ENCODE results near the gene PICALM.

Gene PICALM

GRCh38 chr11:85946221-85946620 lies 122.7 kb downstream of the PICALM start:
- DNase-seq (ENCODE audit: low read depth): peak; percentile 42
- H3K4me3 ChIP-seq (ENCODE audit: low read length): no peak overlapping the region
- TF ChIP-seq, protein P1, sequence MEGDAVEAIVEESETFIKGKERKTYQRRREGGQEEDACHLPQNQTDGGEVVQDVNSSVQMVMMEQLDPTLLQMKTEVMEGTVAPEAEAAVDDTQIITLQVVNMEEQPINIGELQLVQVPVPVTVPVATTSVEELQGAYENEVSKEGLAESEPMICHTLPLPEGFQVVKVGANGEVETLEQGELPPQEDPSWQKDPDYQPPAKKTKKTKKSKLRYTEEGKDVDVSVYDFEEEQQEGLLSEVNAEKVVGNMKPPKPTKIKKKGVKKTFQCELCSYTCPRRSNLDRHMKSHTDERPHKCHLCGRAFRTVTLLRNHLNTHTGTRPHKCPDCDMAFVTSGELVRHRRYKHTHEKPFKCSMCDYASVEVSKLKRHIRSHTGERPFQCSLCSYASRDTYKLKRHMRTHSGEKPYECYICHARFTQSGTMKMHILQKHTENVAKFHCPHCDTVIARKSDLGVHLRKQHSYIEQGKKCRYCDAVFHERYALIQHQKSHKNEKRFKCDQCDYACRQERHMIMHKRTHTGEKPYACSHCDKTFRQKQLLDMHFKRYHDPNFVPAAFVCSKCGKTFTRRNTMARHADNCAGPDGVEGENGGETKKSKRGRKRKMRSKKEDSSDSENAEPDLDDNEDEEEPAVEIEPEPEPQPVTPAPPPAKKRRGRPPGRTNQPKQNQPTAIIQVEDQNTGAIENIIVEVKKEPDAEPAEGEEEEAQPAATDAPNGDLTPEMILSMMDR (conservative IDR thresholded peaks at IDR 0.05; ENCODE audit: low read length): peak; percentile 19; the same call in 1 of the 2 replicates

DNA sequence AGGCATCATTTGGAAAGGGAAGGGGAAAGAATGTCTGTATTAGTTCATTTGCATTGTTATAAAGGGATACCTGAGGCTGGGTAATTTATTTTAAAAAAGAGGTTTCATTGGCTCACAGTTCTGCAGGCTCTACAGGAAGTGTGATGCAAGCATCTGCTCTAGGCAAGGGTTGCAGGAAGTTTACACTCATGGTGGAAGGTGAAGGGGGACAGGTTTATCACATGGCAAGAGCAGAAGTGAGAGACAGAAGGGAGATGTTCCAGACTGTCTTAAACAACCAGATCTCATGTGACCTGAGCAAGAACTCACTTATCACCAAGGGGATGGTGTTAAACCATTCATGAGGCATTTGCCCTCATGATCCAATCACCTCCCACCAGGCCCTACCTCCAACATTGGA lies 123.1 kb downstream of the PICALM start:
- no peak for DNase-seq (ENCODE audit: low read depth)
- H3K4me3 ChIP-seq (ENCODE audit: low read length): no peak overlapping the region
- TF ChIP-seq, protein P1 (conservative IDR thresholded peaks at IDR 0.05; ENCODE audit: low read length): no peak

DNA sequence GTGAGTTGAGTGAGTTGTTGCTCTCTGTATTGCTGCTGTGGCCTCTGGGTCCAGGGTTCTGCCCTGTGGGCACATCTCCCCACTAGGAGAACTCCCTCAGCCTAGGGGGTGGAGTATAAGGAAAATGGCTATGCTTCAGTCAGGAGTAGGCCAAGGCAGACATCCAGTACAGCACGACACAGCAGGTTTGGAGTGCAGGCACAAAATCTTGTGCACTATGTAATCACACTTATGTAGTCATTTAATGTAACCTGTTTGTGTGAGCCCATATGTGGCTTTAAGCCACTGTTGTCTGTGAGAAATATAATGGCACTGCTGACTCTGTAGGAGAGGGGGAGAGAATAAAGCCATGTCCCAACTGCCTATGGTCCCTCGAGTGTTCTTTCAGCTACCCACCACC lies 123.6 kb downstream of the PICALM start:
- no peak for DNase-seq (ENCODE audit: low read depth)
- TF ChIP-seq, protein P1 (conservative IDR thresholded peaks at IDR 0.05; ENCODE audit: low read length): no peak
- H3K4me3 ChIP-seq (ENCODE audit: low read length): no peak overlapping the region

DNA sequence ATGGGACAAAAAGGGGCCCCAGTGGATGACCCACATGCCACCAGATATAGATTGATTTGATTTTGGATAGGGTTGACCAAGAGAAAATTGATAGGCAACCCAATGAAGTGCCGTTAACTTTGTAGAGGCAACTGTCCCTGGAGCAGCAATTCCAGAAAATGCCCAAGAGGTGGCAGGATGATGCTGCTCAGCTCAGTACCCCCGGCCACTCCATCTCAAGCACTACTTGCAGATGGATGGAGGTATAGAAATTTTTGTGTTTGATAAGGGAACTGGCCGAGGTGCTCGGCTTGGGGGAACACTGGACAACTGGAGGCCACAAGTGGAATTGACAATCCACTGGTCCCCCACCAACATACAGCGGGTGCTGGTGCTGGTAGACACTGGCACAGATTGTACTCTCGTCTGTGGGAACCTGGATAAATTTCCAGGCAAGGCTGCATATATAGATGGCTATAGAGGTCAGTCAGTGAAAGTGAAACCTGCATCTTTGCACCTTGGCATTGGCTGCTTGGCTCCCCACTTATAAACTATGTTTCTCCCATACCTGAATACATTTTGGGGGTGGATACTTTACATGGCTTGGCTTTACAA lies 127.4 kb downstream of the PICALM start:
- TF ChIP-seq, protein P1 (conservative IDR thresholded peaks at IDR 0.05; ENCODE audit: low read length): peak; percentile 76
- no peak overlapping the region for H3K4me3 ChIP-seq (ENCODE audit: low read length)
- peak; percentile 75 for DNase-seq (ENCODE audit: low read depth)

- no peak overlapping the region for H3K4me3 ChIP-seq (ENCODE audit: low read length)
- DNase-seq (ENCODE audit: low read depth): no peak
These were observed 129.5 kb downstream of the PICALM start for GRCh38 chr11:85939099-85940015.

GRCh38 chr11:85937835-85938234 lies 131.0 kb downstream of the PICALM start:
- no peak overlapping the region for H3K4me3 ChIP-seq (ENCODE audit: low read length)
- TF ChIP-seq, protein P1 (conservative IDR thresholded peaks at IDR 0.05; ENCODE audit: low read length): no peak
- DNase-seq (ENCODE audit: low read depth): no peak

More at GRCh38 chr11:85939099-85940015, 129.5 kb downstream of the PICALM start:
- TF ChIP-seq, protein P1 (conservative IDR thresholded peaks at IDR 0.05; ENCODE audit: low read length): no peak
